HepG2 (cell line): ENCODE data around the gene LST1. TPM values are rescaled to one million over a fixed set of nuclear protein-coding genes. Genes with fewer than 3 reads are reported as not detected.

ENCODE experiments used
- ARNT ChIP-seq: fragments of 450-650 bp; IDR thresholded peaks from 2 replicates; pipeline ENCODE4 v1.6.1; 2017
- ATM ChIP-seq: fragments of 450-650 bp; IDR thresholded peaks from 2 replicates; pipeline ENCODE4 v1.7.1; 2017; ENCODE audit warnings: mild to moderate bottlenecking, borderline replicate concordance
- BHLHE40 ChIP-seq: IDR thresholded peaks from 2 replicates; pipeline ENCODE4 v1.6.1; 2011; ENCODE audit warnings: low read length, improper control_type of control experiment
- CBX2 ChIP-seq, 2 experiments: fragments of 200-600 bp in 1 of 2; sonication (generic); formaldehyde crosslinking in 1 of 2; IDR thresholded peaks; 2 replicates each; pipeline versions ENCODE4 v1.7.0 to v1.8.1; 2018 to 2022; ENCODE audit warnings: low read depth in 2 of 2, low read length in 1 of 2, mild to moderate bottlenecking in 1 of 2, missing genetic modification reagents in 1 of 2
- CC2D1A ChIP-seq: sonication (generic); formaldehyde crosslinking; IDR thresholded peaks from 2 replicates; pipeline ENCODE4 v1.8.1; 2023; ENCODE audit warnings: mild to moderate bottlenecking, missing genetic modification reagents
- EHMT2 ChIP-seq: fragments of 200-600 bp; sonication (generic); IDR thresholded peaks from 2 replicates; pipeline ENCODE4 v1.7.0; 2017; ENCODE audit warnings: antibody characterized with exemption, low read depth, low read length, borderline replicate concordance
- FOXO1 ChIP-seq: sonication (generic); formaldehyde crosslinking; IDR thresholded peaks from 2 replicates; pipeline ENCODE4 v1.4.0; 2020; ENCODE audit warnings: missing genetic modification reagents
- HCFC1 ChIP-seq: fragments of 150-350 bp; IDR thresholded peaks from 2 replicates; pipeline ENCODE4 v1.6.1; 2014; ENCODE audit warnings: low read depth, low read length
- HOXA3 ChIP-seq: sonication (generic); formaldehyde crosslinking; IDR thresholded peaks from 2 replicates; pipeline ENCODE4 v1.5.0; 2020; ENCODE audit warnings: missing genetic modification reagents
- IRX3 ChIP-seq: sonication (generic); formaldehyde crosslinking; IDR thresholded peaks from 2 replicates; pipeline ENCODE4 v1.8.1; 2023; ENCODE audit warnings: mild to moderate bottlenecking, low read depth, missing genetic modification reagents, borderline replicate concordance
- KMT2B ChIP-seq: IDR thresholded peaks from 2 replicates; pipeline ENCODE4 v1.6.1; 2016; ENCODE audit warnings: missing genetic modification reagents, missing compliant biosample characterization
- RXRA ChIP-seq: sonication (generic); formaldehyde crosslinking; IDR thresholded peaks from 2 replicates; pipeline ENCODE4 v1.5.1; 2020; ENCODE audit warnings: missing genetic modification reagents
- SP2 ChIP-seq: sonication (generic); formaldehyde crosslinking; IDR thresholded peaks from 2 replicates; pipeline ENCODE4 v1.5.1; 2020; ENCODE audit warnings: mild to moderate bottlenecking, missing genetic modification reagents
- ZBTB38 ChIP-seq: sonication (generic); formaldehyde crosslinking; IDR thresholded peaks from 2 replicates; pipeline ENCODE4 v1.5.1; 2020; ENCODE audit warnings: mild to moderate bottlenecking, missing genetic modification reagents
- ZFY ChIP-seq: sonication (generic); formaldehyde crosslinking; IDR thresholded peaks from 2 replicates; pipeline ENCODE4 v1.4.0; 2020; ENCODE audit warnings: missing genetic modification reagents
- ZNF205 ChIP-seq: IDR thresholded peaks from 2 replicates; pipeline ENCODE4 v1.6.1; 2018; ENCODE audit warnings: missing biosample characterization, missing genetic modification reagents
- ZNF30 ChIP-seq: sonication (generic); formaldehyde crosslinking; IDR thresholded peaks from 2 replicates; pipeline ENCODE4 v1.5.0; 2020; ENCODE audit warnings: mild to moderate bottlenecking, missing genetic modification reagents
- ZNF343 ChIP-seq: sonication (generic); formaldehyde crosslinking; IDR thresholded peaks from 2 replicates; pipeline ENCODE4 v1.4.0; 2020; ENCODE audit warnings: mild to moderate bottlenecking, missing genetic modification reagents
- ZNF501 ChIP-seq: sonication (generic); formaldehyde crosslinking; IDR thresholded peaks from 2 replicates; pipeline ENCODE4 v1.5.1; 2020; ENCODE audit warnings: mild to moderate bottlenecking, moderate library complexity, missing genetic modification reagents
- ZNF775 ChIP-seq: sonication (generic); formaldehyde crosslinking; IDR thresholded peaks from 2 replicates; pipeline ENCODE4 v1.4.0; 2020; ENCODE audit warnings: missing genetic modification reagents, mild to moderate bottlenecking, moderate library complexity, borderline replicate concordance
- ZNF878 ChIP-seq: sonication (generic); formaldehyde crosslinking; IDR thresholded peaks from 2 replicates; pipeline ENCODE4 v1.8.1; 2023; ENCODE audit warnings: mild to moderate bottlenecking, missing genetic modification reagents, moderate library complexity
- ZNF879 ChIP-seq: sonication (generic); formaldehyde crosslinking; IDR thresholded peaks from 2 replicates; pipeline ENCODE4 v1.8.1; 2023; ENCODE audit warnings: missing genetic modification reagents
- ZSCAN30 ChIP-seq: sonication (generic); formaldehyde crosslinking; IDR thresholded peaks from 2 replicates; pipeline ENCODE4 v1.5.0; 2020; ENCODE audit warnings: mild to moderate bottlenecking, missing genetic modification reagents
- polyA plus RNA-seq, 8 experiments: library from polyadenylated mRNA; depleted of rRNA in 3 of 8; stranded (reverse) in 7 of 8; unstranded in 1 of 8; fragments of >200 nt; fragmentation: Illumina TruSeq in 4 of 8; extraction: Trizol in 4 of 8; gene quantifications; 2 replicates each; pipeline versions ENCODE4 v1.2.1 to v1.2.3, GENCODE V29; 2011 to 2016; ENCODE audit warnings: low read depth in 4 of 8, missing spikeins in 1 of 8, mixed read lengths in 1 of 8; ENCODE audit not compliant: insufficient read depth in 1 of 8
- total RNA-seq, 5 experiments: library from RNA; depleted of rRNA; stranded (reverse); fragments of >200 nt; fragmentation: Illumina TruSeq; extraction: Trizol; gene quantifications; 2 replicates each; pipeline ENCODE4 v1.2.3, GENCODE V29; 2016; ENCODE audit warnings: low read depth in 1 of 5
- TF ChIP-seq, protein P1 (sequence below): IDR thresholded peaks from 2 replicates; pipeline ENCODE4 v1.6.1; 2016; ENCODE audit warnings: missing compliant biosample characterization, missing genetic modification reagents, borderline replicate concordance
- TF ChIP-seq, protein P2 (sequence below): sonication (generic); formaldehyde crosslinking; IDR thresholded peaks from 2 replicates; pipeline ENCODE4 v1.8.0; 2022; ENCODE audit warnings: low read depth, missing genetic modification reagents
- TF ChIP-seq, protein P3 (sequence below): IDR thresholded peaks from 2 replicates; pipeline ENCODE4 v1.6.1; 2016; ENCODE audit warnings: low read depth
- TF ChIP-seq, protein P4 (sequence below): sonication (generic); formaldehyde crosslinking; IDR thresholded peaks from 2 replicates; pipeline ENCODE4 v1.9.0; 2022; ENCODE audit warnings: low read depth, missing genetic modification reagents

The LST1 gene
- total and polyA plus RNA-seq, 2 of the 13 experiments (the other 11 are each of a cell fraction or from before 2014, with no cell fraction given): not detected

DNA sequence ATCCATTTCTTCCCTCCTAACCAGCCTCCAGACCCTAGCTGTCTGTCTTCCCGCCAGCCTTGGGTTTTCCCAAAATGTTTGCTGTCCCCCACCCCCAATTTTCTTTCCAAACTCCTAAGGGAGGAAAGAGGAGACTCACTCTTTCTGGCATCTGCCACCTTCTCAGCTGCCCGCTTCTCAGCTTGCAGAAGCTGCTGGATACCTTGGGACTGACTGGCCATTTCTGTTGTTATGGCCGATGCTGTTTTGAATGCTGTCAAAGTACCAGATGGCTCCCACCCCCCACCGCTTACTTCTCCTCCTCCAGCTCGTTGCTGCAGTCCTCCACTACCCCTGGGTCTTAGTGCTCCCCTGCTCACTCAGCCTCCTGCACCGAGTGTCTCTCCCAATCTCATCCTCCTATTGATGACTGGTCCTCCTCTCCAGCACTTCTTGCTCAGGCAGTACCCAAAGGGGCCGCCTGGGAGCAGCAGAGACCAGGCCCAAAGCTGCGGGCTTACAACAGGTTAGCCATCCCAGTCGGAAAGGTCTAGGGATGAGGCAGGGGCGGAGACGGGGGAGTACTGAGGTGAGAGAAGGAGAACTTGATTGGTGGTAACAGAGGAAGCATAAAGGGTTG lies 39.6 kb upstream of the LST1 start, which contains the start of gene ATP6V1G2 (continued):
- TF ChIP-seq BHLHE40: peak; percentile 55; the same call in 1 of the 2 replicates
- no peak for TF ChIP-seq ARNT
- TF ChIP-seq ZNF30 (CRISPR knock-in tag): no peak
- TF ChIP-seq EHMT2: no peak
- peak; percentile 28; the same call in 1 of the 2 replicates for TF ChIP-seq HOXA3 (CRISPR knock-in tag)
- TF ChIP-seq ZBTB38 (CRISPR knock-in tag): no peak
- peak; percentile 34 for TF ChIP-seq HCFC1
- TF ChIP-seq ATM: no peak
- 0 out of 2 replicates have a peak, but pooled peaks have one; percentile 32 for TF ChIP-seq ZNF205 (CRISPR knock-in tag)
- TF ChIP-seq, protein P1, sequence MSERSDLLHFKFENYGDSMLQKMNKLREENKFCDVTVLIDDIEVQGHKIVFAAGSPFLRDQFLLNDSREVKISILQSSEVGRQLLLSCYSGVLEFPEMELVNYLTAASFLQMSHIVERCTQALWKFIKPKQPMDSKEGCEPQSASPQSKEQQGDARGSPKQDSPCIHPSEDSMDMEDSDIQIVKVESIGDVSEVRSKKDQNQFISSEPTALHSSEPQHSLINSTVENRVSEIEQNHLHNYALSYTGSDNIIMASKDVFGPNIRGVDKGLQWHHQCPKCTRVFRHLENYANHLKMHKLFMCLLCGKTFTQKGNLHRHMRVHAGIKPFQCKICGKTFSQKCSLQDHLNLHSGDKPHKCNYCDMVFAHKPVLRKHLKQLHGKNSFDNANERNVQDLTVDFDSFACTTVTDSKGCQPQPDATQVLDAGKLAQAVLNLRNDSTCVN (CRISPR knock-in tag): no peak; the same call in 1 of the 2 replicates
- TF ChIP-seq ZSCAN30 (CRISPR knock-in tag): no peak
- peak; percentile 46 for TF ChIP-seq FOXO1 (CRISPR knock-in tag)
- TF ChIP-seq CC2D1A: no peak
- TF ChIP-seq, protein P2, sequence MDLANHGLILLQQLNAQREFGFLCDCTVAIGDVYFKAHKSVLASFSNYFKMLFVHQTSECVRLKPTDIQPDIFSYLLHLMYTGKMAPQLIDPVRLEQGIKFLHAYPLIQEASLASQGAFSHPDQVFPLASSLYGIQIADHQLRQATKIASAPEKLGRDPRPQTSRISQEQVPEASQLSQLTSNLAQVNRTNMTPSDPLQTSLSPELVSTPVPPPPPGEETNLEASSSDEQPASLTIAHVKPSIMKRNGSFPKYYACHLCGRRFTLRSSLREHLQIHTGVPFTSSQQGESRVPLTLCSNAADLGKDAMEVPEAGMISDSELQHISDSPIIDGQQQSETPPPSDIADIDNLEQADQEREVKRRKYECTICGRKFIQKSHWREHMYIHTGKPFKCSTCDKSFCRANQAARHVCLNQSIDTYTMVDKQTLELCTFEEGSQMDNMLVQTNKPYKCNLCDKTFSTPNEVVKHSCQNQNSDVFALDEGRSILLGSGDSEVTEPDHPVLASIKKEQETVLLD (CRISPR knock-in tag): no peak
- TF ChIP-seq RXRA (CRISPR knock-in tag): peak; percentile 22; the same call in 1 of the 2 replicates
- no peak for TF ChIP-seq SP2
- TF ChIP-seq KMT2B: no peak
- 0 out of 2 replicates have a peak, but pooled peaks have one; percentile 27 for TF ChIP-seq ZNF878
- TF ChIP-seq ZNF343: 0 out of 2 replicates have a peak, but pooled peaks have one; percentile 13
- no peak for TF ChIP-seq IRX3
- no peak for TF ChIP-seq ZNF775 (CRISPR knock-in tag)
- TF ChIP-seq, protein P3, sequence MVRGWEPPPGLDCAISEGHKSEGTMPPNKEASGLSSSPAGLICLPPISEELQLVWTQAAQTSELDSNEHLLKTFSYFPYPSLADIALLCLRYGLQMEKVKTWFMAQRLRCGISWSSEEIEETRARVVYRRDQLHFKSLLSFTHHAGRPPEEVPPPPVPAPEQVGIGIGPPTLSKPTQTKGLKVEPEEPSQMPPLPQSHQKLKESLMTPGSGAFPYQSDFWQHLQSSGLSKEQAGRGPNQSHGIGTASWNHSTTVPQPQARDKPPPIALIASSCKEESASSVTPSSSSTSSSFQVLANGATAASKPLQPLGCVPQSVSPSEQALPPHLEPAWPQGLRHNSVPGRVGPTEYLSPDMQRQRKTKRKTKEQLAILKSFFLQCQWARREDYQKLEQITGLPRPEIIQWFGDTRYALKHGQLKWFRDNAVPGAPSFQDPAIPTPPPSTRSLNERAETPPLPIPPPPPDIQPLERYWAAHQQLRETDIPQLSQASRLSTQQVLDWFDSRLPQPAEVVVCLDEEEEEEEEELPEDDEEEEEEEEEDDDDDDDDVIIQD (CRISPR knock-in tag): peak; percentile 63; the same call in 1 of the 2 replicates
- TF ChIP-seq ZFY (CRISPR knock-in tag): no peak
- no peak for TF ChIP-seq ZNF879 (CRISPR knock-in tag)
- peak; percentile 75 for TF ChIP-seq ZNF501 (CRISPR knock-in tag)
- no peak for TF ChIP-seq CBX2 (IDR thresholded peaks at IDR 0.05; ENCODE audit: low read depth, low read length)
- no peak for TF ChIP-seq CBX2 (CRISPR knock-in tag; IDR thresholded peaks at IDR 0.05; ENCODE audit: low read depth)
- TF ChIP-seq, protein P4, sequence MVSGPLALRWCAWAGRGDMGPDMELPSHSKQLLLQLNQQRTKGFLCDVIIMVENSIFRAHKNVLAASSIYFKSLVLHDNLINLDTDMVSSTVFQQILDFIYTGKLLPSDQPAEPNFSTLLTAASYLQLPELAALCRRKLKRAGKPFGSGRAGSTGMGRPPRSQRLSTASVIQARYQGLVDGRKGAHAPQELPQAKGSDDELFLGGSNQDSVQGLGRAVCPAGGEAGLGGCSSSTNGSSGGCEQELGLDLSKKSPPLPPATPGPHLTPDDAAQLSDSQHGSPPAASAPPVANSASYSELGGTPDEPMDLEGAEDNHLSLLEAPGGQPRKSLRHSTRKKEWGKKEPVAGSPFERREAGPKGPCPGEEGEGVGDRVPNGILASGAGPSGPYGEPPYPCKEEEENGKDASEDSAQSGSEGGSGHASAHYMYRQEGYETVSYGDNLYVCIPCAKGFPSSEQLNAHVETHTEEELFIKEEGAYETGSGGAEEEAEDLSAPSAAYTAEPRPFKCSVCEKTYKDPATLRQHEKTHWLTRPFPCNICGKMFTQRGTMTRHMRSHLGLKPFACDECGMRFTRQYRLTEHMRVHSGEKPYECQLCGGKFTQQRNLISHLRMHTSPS: no peak
